Hematopoietic multipotent progenitor cell treated with erythropoietin and hydrocortisone succinate and interleukin-3 and kit ligand, for 4 days (in vitro differentiated cells): Measurements from ENCODE around the gene ROCK2.

Experiments used
- DNase-seq: peaks from one replicate; pipeline ENCODE4 v3.0.0-alpha.2; 2015

The ROCK2 gene

GRCh38 chr2:11344342-11344955 lies at the start of gene ROCK2:
TSS of gene ROCK2 (minus strand) at chr2:11344636. CDS start at chr2:11344136, 500 bp downstream.
- DNase-seq, result peak; percentile 93

DNA sequence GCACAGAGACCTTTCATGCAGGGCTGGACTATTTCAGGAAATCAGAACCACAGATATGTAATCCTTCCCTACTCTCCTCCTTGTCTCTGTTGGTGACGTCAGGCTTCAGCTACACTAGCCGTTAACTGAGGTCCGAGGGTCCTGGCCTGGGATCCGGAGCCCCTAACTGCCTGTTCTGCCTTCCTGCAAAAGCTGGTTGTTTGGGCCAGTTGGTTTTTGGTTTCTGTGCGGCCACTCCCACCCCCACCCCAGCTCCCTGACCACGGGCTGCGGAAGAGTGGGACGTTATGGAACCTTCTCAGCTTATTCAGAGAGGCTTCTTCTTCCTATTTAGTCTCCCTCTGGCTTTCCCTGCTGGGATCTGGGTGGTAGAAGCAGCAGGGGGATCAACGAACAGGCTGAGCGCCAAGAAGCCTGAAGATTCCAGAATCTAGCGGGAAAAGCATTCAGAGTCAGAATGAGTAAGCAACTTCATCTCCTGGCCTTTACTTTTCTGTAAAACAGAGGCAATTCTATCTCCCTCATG lies 49.3 kb upstream of the ROCK2 start:
- DNase-seq, result no peak

DNA sequence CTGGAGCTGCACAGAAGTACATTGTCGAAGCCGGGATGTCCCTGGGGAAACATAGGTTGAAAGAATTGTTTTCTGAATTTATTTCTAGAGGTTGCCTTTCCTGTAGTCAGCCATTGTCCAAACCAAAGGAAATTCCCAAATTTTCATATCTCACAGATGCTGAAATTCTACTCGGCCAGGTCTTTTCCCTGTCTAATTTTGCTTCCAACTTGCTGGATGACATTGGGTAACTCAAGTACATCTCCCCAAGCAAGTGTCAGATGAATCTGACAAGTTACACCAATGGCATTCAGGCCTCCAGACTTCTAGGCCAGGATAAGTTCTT lies 47.5 kb upstream of the ROCK2 start:
- DNase-seq, result no peak

- DNase-seq, result no peak
Measured at GRCh38 chr2:11390399-11390658, 45.9 kb upstream of the ROCK2 start.

- no peak for DNase-seq
Measured at GRCh38 chr2:11389551-11390398, 45.3 kb upstream of the ROCK2 start.

GRCh38 chr2:11389052-11389420 lies 44.6 kb upstream of the ROCK2 start:
- DNase-seq, result no peak

DNA sequence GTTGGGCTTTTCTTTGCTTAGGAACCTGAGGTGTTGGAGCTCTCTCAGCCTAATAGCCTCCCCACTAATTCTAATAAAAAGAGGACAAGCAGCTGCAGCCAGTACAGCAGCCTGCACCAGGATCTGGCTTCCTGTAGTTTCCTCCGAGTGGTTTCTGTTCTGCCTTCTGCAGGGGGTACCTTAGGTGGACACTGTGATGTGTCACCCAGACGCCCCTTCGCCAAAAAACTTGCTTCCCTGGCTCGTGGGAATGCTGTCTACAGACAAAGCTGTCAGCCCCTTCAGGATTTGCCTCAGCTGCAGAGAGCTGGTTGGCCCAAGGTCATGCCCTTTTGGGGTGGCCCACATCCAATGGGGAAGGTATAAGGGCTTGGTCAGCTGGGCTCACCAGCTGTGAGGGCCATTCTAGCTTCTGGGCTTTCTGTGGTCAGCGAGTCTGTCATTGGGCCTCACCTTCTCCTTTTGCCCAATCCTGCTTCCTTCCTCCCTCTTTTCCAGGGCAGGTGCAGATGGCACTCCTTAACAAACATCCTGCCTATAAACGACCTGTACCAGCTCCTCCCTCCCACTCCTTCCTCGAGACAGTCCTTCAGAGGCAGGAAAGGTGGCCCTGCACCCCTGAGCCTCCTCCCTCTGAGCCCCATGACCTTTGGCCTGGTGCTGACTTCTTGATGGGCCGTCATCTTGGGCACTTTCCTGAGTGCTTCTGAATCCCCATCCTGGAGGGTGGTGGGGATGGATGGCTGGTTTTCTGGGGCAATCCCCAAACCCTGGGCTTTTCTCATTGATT lies 44.0 kb upstream of the ROCK2 start:
- DNase-seq, result no peak

GRCh38 chr2:11387843-11388242 lies 43.4 kb upstream of the ROCK2 start:
- DNase-seq, result peak; percentile 18

DNA sequence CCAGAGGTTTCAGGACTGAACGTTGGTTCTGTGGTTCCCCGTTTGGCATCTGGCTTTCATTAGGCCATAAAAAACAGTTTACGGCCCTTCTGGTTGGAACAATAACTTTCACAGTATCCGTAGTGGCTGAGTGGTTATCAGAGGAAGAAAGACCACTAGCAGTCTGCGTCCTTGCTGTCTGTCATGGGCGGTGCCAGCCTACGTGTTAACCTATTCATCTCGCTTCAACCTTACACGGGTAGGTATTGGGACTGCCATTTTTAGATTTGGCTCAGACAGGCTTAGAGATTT lies 42.6 kb upstream of the ROCK2 start:
- no peak for DNase-seq

DNA sequence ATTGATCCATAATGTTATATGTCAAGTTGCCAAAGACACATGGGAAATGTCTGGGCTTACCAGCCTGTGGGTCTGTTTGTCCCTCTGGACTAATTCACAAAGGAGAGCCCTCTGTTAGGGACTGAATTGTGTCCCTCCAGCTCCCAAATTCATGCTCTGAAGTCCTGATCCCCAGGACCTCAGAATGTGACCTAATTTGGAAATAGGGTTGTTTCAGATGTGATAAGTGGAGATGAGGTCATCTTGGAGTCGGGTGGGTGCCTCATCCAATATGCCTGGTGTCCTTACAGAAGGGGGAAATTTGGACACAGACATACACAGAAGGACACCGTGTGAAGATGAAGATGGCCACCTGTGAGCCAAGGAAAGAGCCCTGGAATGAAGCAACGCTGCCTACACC lies 41.4 kb upstream of the ROCK2 start:
- DNase-seq, result no peak

GRCh38 chr2:11385216-11385615 lies 40.8 kb upstream of the ROCK2 start:
- no peak for DNase-seq

DNA sequence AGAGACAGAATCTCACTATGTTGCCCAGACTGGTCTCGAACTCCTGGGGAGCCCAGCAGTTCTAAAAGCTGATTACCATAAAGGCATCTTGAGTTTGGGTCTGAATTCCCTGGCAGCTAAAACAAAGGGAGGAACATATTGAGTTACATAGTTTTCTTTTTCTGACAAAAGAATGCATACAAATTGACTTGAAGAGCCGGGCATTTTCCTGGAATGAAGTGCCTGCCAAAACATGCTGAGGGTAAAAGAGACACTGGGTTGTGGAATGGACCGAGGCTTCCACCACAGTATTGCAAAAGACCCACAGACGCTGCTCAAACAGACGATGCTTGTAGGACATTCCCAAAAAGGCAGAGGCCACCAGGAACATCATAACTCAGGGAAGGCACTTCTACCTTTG lies 35.1 kb upstream of the ROCK2 start:
- DNase-seq, result no peak

GRCh38 chr2:11377928-11378545 lies 33.6 kb upstream of the ROCK2 start:
- no peak for DNase-seq

DNA sequence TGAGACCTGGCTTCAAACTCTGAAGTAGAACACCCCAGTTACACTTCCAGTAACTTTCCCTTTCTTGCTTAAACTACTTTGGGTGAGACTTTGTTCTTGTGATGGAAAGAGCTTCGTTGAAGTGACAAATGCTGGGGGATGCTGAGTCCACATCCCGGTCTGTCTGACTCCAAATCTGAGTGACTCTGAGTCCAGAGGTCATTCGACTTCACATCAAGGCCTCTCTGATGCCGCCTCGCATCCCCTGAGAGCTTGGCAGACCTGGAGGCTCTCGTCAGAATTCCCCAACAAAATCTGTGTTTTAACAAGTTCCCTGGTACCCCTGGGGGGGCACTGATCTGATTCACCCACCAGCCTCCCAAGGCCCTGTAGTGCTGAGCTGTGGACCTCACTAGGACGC lies 31.6 kb upstream of the ROCK2 start:
- DNase-seq, result no peak

- no peak for DNase-seq
Measured at GRCh38 chr2:11375689-11376027, 31.2 kb upstream of the ROCK2 start.

GRCh38 chr2:11375025-11375688 lies 30.7 kb upstream of the ROCK2 start:
- DNase-seq, result no peak

DNA sequence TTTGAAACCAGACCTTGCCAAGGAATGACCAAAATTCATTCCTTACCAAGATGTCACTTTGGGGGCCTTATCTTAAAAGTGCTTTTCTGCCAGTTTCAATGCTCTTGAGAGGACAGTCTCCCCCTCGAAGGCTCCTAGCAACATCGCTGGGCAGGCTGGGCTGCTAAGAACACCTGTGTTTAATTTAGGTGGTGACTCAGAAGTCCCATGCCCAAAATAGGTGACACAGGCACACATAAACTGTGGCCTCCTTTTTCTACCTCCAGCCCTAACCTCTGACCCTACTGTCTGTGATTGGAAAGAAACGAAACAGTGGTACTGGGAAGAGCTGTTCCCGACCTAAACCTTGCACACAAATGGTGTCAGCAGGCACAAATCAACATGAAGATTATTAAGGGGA lies 28.7 kb upstream of the ROCK2 start:
- DNase-seq, result no peak

DNA sequence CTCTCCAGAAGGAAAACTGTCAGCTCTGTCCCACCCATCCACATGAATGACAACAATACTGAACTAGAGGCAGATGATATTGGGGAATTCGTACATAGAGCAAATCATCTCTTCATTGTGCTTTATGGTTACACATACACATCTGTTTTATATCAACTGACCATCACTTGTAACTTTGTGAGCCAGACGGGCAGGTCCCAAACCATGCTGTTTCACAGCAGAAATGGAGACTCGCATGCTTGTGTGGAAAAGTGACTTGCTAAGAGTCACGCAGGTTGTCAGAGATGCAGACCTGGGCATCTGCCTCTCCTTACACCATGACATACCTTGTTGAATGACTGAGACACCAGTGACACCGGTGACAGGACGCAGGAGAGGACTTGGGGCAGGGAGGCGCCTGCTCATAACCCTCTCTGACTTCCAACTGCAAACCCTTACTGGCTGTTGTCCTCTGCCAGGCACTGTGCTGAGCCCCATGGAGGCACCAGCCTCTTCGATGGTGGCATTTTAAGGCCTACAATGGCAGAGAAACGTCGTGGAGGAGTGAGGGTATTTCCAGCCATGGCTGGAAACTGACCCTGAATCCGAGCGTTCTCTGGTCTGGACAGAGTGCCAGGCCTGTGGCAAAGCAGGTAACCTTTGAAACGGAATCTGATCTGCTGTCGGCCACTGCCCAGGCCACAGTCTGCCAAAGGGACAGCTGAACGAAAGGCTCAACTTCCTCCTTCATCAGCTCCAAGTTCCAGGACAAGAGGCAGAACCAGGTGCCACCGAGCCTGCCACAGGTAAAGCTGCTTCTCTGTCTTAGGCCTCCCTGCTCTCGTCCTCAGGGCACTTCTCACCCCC lies 26.9 kb upstream of the ROCK2 start:
- no peak for DNase-seq

DNA sequence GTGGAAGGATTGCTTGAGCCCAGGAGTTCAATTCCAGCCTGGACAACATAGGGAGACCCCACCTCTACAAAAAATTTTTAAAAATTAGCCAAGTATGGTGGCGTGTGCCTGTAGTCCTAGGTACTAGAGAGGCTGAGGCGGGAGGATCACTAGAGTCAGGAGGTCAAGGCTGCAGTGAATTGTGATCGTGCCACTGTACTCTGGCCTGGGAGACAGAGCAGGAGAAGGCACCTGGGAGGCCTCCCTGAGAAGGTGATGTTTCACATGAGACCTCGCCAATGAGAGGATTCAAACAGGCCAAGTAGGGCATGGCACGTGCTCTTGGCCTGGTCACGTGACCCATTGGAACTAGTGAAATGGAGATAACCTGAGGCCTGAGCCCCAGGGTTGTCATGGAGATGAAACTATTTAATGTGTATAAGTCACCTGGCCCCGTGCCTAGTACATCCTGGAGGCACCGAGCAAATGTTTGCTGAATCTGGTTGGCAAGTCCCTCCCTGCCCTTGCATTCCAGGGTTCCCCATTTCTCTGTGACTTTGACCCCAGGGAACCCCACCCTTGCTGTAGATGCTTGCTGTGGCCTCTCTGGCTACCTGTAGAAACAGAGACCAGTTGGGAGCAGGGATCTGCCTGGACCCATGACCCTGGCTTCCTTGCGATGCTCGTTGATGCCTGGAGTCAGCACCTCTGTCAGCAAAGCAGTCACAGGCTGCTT lies 26.1 kb upstream of the ROCK2 start:
- no peak for DNase-seq

- DNase-seq, result no peak
Measured at GRCh38 chr2:11368059-11368572, 23.7 kb upstream of the ROCK2 start.

DNA sequence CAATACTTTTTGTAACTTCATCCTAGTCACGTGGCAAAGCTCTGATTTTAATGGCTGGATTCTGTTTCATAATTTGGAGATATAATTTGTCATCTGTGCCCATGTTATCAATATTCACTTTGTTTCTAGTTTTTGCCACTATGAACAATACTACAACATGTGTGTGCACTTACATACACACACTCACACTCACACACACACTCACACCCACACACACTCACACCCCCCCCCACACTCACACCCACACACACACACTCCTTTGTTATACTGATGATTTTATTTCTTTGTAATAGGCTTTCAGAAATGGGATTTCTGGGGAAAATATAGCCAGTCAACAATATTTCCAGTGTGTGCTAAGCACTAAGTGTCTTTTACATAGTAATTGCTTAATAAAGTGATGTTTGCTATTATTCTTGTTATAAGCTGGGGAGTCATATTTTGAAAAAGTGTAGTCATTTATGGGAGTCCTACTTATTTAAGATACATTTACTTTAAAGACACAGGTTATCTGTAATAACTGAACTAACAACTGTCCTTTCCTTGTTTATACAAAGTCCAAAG lies 22.8 kb upstream of the ROCK2 start:
- no peak for DNase-seq
